Calu3 (cell line): ENCODE results near the gene ASB18. TPM values are rescaled to one million over a fixed set of nuclear protein-coding genes. Genes with fewer than 3 reads are reported as not detected.
A peak's percentile ranks its signal among the peaks of the same experiment; 100 is the strongest.

Experiments used
- BruUV-seq: library from RNA; stranded (reverse); fragments of 400-500 nt; replicated peaks from 2 replicates; lab custom pipeline; 2021; lab: Mats Ljungman, UMichigan
- CTCF ChIA-PET: fragments of 300-600 bp; sonication (Branson Sonifier 250); formaldehyde crosslinking; loops from one replicate; lab custom pipeline; 2022; ENCODE audit warnings: antibody characterized with exemption; lab: Charles Lee
- DNase-seq: peaks from one replicate; pipeline ENCODE4 v3.0.0; 2022
- H3K27ac Mint-ChIP-seq: one replicate; pipeline ENCODE4 v1.8.0; 2022; ENCODE audit warnings: mixed read lengths; ENCODE audit not compliant: unreplicated experiment
- H3K27me3 Mint-ChIP-seq: one replicate; pipeline ENCODE4 v1.8.0; 2022; ENCODE audit warnings: mixed read lengths; ENCODE audit not compliant: unreplicated experiment
- H3K36me3 Mint-ChIP-seq: one replicate; pipeline ENCODE4 v1.8.0; 2022; ENCODE audit warnings: mild to moderate bottlenecking, moderate library complexity, mixed read lengths; ENCODE audit not compliant: insufficient read depth, unreplicated experiment
- H3K4me1 Mint-ChIP-seq: one replicate; pipeline ENCODE4 v1.8.0; 2022; ENCODE audit warnings: mild to moderate bottlenecking, low read depth, mixed read lengths; ENCODE audit not compliant: unreplicated experiment
- H3K4me3 Mint-ChIP-seq: one replicate; pipeline ENCODE4 v1.8.0; 2022; ENCODE audit warnings: mild to moderate bottlenecking, low read depth, moderate library complexity, mixed read lengths; ENCODE audit not compliant: unreplicated experiment
- H3K9me3 Mint-ChIP-seq: one replicate; pipeline ENCODE4 v1.8.0; 2022; ENCODE audit warnings: low read depth, mixed read lengths; ENCODE audit not compliant: unreplicated experiment
- CTCF ChIP-seq: fragments of 200-600 bp; IDR thresholded peaks from one replicate; pipeline ENCODE4 v1.8.0; 2022; ENCODE audit warnings: antibody characterized with exemption; ENCODE audit not compliant: unreplicated experiment
- intact Hi-C: fragments of 100-400 bp; cut with micrococcal nuclease; formaldehyde crosslinking; loops from one replicate; pipeline ENCODE4 v1.10.0; 2022; ENCODE audit not compliant: unreplicated experiment
- total RNA-seq: library from RNA; stranded (reverse); gene quantifications from 2 replicates; pipeline ENCODE4 v1.2.3, GENCODE V29; 2022

The ASB18 gene
- total RNA-seq, 1 experiment from 2014 or later, result not detected

GRCh38 chr2:236175548-236176150, 88.6 kb downstream of the ASB18 start:
- peak; percentile 20 for TF ChIP-seq CTCF
- CTCF ChIA-PET, result interaction anchor here (1.3 kb wide), 1 partner anchor 396 kb away, joined by 3 read pairs; no protein-coding TSS in a partner anchor
- no TSS peak for BruUV-seq
- Mint-ChIP-seq H3K4me1 (peaks cover 49% of the 10 kb centered on the region), H3K27ac (no peak overlapping the region), H3K4me3 (no peak overlapping the region), H3K36me3 (peaks cover 21% of the 10 kb centered on the region), H3K27me3 (no peaks in the 10 kb centered on the region), H3K9me3 (no peaks in the 10 kb centered on the region)
- intact Hi-C loops, result loop anchor here (5.0 kb wide), 2 partner anchors 228 to 408 kb away; no protein-coding TSS in a partner anchor
- DNase-seq, result peak; percentile 26

- Mint-ChIP-seq H3K4me1 (peaks cover 37% of the 10 kb centered on the region), H3K27me3 (no peaks in the 10 kb centered on the region), H3K36me3 (peaks cover 21% of the 10 kb centered on the region), H3K27ac (no peak overlapping the region), H3K9me3 (no peaks in the 10 kb centered on the region), H3K4me3 (no peak overlapping the region)
- intact Hi-C loops, result no loop called here
- TF ChIP-seq CTCF, result no peak
- CTCF ChIA-PET, result interaction anchor here (0.7 kb wide), 1 partner anchor 73 kb away, joined by 3 read pairs; no protein-coding TSS in a partner anchor
- DNase-seq, result no peak
- BruUV-seq, result no TSS peak
Observed at GRCh38 chr2:236173729-236174607, 90.2 kb downstream of the ASB18 start.

GRCh38 chr2:236173036-236173728, 91.0 kb downstream of the ASB18 start:
- H3K9me3 Mint-ChIP-seq, result no peaks in the 10 kb centered on the region
- BruUV-seq, result no TSS peak
- intact Hi-C loops, result no loop called here
- DNase-seq, result no peak
- TF ChIP-seq CTCF, result no peak
- H3K4me1 Mint-ChIP-seq, result peaks cover 32% of the 10 kb centered on the region
- H3K27me3 Mint-ChIP-seq, result no peaks in the 10 kb centered on the region
- peaks cover 21% of the 10 kb centered on the region for H3K36me3 Mint-ChIP-seq
- H3K4me3 Mint-ChIP-seq, result no peak overlapping the region
- H3K27ac Mint-ChIP-seq, result no peak overlapping the region
- CTCF ChIA-PET, result interaction anchor here (0.7 kb wide), 1 partner anchor 74 kb away, joined by 3 read pairs; no protein-coding TSS in a partner anchor
